Measurements from ENCODE around the gene TMEM219.

Gene TMEM219

DNA sequence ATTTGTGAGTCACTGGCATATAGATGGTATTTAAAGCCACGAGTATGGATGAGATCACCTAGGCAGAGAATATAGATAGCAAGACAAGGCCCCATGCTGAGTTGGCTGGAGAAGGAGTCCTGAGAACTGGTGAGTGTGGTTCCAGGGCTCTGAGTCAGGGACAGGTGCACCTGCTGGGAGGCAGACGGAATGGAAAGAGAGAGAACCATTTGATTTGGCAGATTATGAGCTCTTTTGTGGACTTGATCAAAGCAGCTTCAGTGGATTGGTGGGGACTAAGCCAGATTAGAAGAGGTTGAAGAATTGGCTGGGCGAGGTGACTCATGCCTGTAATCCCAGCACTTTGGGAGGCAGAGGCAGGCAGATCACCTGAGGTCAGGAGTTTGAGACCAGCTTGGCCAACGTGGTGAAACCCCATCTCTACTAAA lies 56.9 kb downstream of the TMEM219 start (continued):
- TF ChIP-seq, protein P1, sequence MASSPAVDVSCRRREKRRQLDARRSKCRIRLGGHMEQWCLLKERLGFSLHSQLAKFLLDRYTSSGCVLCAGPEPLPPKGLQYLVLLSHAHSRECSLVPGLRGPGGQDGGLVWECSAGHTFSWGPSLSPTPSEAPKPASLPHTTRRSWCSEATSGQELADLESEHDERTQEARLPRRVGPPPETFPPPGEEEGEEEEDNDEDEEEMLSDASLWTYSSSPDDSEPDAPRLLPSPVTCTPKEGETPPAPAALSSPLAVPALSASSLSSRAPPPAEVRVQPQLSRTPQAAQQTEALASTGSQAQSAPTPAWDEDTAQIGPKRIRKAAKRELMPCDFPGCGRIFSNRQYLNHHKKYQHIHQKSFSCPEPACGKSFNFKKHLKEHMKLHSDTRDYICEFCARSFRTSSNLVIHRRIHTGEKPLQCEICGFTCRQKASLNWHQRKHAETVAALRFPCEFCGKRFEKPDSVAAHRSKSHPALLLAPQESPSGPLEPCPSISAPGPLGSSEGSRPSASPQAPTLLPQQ (tag by site-specific recombination; IDR thresholded peaks at IDR 0.05): peak; percentile 49; the same call in 1 of the 2 replicates
- TF ChIP-seq KLF1 (tag by site-specific recombination; IDR thresholded peaks at IDR 0.05) (no peak), ZNF239 (tag by site-specific recombination; IDR thresholded peaks at IDR 0.05) (no peak), ZNF138 (tag by site-specific recombination; IDR thresholded peaks at IDR 0.05; ENCODE audit: borderline replicate concordance) (no peak)

Measured in HEK293 (cell line).